DMS114 treated with DMSO at 0.1 percent for 48 hours (cell line): ENCODE data around the gene PLEKHA7.
"Not testable (repeated sequence)": the region's sequence is repeated elsewhere in the genome, so short reads cannot be mapped to it uniquely, and the experiment has no call there.

Experiments used
- DNase-seq: peaks from one replicate; lab custom pipeline; 2025; ENCODE audit not compliant: unreplicated experiment; lab: John Stamatoyannopoulos, UW

Gene PLEKHA7

GRCh38 chr11:17014321-17014832, at the start of gene PLEKHA7:
TSS of gene PLEKHA7 (minus strand) at chr11:17014414. CDS start at chr11:17014401, 13 bp downstream.
- no peak for DNase-seq

- DNase-seq = peak; percentile 8
Measured at GRCh38 chr11:17063171-17064002, 49.2 kb upstream of the PLEKHA7 start.

GRCh38 chr11:17051146-17051545, 36.9 kb upstream of the PLEKHA7 start:
- DNase-seq = not testable (repeated sequence)

GRCh38 chr11:17048491-17048890, 34.3 kb upstream of the PLEKHA7 start:
- DNase-seq = not testable (repeated sequence)

GRCh38 chr11:17046690-17047089, 32.5 kb upstream of the PLEKHA7 start:
- DNase-seq = no peak

- DNase-seq = no peak
Measured at GRCh38 chr11:17036666-17037658, 22.7 kb upstream of the PLEKHA7 start.

GRCh38 chr11:17034027-17034426, 19.8 kb upstream of the PLEKHA7 start:
- DNase-seq = not testable (repeated sequence)

GRCh38 chr11:17026487-17027082, 12.4 kb upstream of the PLEKHA7 start:
- DNase-seq = no peak

- no peak for DNase-seq
Measured at GRCh38 chr11:17024924-17025323, 10.7 kb upstream of the PLEKHA7 start.

- DNase-seq = no peak
Measured at GRCh38 chr11:17021511-17021910, 7.3 kb upstream of the PLEKHA7 start.

- DNase-seq = no peak
Measured at GRCh38 chr11:17020831-17021230, 6.6 kb upstream of the PLEKHA7 start.

GRCh38 chr11:17019232-17019631, 5.0 kb upstream of the PLEKHA7 start:
- no peak for DNase-seq

GRCh38 chr11:17015627-17016126, 1.5 kb upstream of the PLEKHA7 start:
- no peak for DNase-seq

- no peak for DNase-seq
Measured at GRCh38 chr11:17014833-17015626, 816 bp upstream of the PLEKHA7 start.

- DNase-seq = no peak
Measured at GRCh38 chr11:17013548-17014320, 480 bp downstream of the PLEKHA7 start.

GRCh38 chr11:17012712-17013547, 1.3 kb downstream of the PLEKHA7 start:
- DNase-seq = no peak

- DNase-seq = no peak
Measured at GRCh38 chr11:17012179-17012578, 2.0 kb downstream of the PLEKHA7 start.

GRCh38 chr11:17010851-17011420, 3.3 kb downstream of the PLEKHA7 start:
- DNase-seq = no peak
